DOHH2 (cell line): Measurements from ENCODE around the gene TAF6.

ENCODE experiments used
- CTCF ChIP-seq: fragments of 200-600 bp; sonication (generic); IDR thresholded peaks from one replicate; pipeline ENCODE4 v1.5.1; 2014; ENCODE audit warnings: antibody characterized with exemption, mild to moderate bottlenecking, low read depth, low read length; ENCODE audit not compliant: poor library complexity, severe bottlenecking
- EZH2phosphoT487 ChIP-seq: fragments of 200-600 bp; sonication (generic); IDR thresholded peaks from 2 replicates; pipeline ENCODE4 v1.6.1; 2017; ENCODE audit warnings: borderline replicate concordance, mild to moderate bottlenecking, antibody characterized with exemption, low read length, moderate library complexity, mixed read lengths

GRCh38 chr7:100100420-100101015, 18.6 kb downstream of the TAF6 start:
- no peak for TF ChIP-seq CTCF
- no peak for TF ChIP-seq EZH2phosphoT487
